Caki2 (cell line): ENCODE data around the gene C4B. TPM values are rescaled to one million over a fixed set of nuclear protein-coding genes. Genes with fewer than 3 reads are reported as not detected.
"Not testable (repeated sequence)": the region's sequence is repeated elsewhere in the genome, so short reads cannot be mapped to it uniquely, and the experiment has no call there.

Experiments used
- DNase-seq: peaks from one replicate; pipeline ENCODE4 v3.0.0-alpha.2; 2015; ENCODE audit warnings: low read depth
- in situ Hi-C: cut with HindIII; loops from 2 replicates; pipeline ENCODE4 v1.10.0; 2016; ENCODE audit warnings: low sequenced_read_pairs, low pct_unique_long_range_greater_than_20kb, mixed read lengths
- total RNA-seq: library from RNA; depleted of rRNA; stranded (reverse); fragments of >200 nt; shearing (Covaris generic); gene quantifications from 2 replicates; pipeline ENCODE4 v1.2.3, GENCODE V29; 2014; ENCODE audit warnings: low replicate concordance

Gene C4B
- total RNA-seq, 1 experiment from 2014 or later = not detected

DNA sequence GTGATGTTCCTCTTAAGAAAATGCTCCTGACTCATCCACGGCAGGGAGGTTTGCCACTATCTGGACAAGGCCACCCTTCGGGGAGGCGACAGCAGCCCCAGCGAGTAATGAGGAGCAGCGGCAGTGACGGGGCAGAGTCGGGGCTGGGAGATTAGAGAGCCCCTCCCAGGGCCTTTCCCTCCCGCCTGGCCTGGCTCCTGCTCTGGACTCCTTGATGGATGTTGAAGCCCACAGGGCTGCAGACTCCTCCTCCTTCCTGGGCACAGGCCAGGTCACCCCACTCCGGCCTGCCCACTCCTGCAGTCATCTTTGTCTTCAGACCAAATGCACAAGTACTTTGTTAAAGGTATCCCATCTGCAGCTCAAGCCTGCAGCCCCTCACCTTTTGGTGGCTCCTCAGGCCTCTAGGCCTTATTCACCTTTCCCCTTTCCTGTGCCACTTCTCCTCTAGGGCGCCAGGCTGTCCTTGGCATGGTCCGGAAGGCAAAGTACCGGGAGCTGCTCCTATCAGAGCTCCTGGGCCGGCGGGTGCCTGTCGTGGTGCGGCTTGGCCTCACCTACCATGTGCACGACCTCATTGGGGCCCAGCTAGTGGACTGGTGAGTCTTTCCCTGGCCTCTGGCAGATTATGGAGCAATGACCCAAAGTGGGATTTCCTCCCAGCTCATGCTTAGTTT, 1.5 kb upstream of the C4B start:
- in situ Hi-C loops, DNase-seq: not testable (repeated sequence)

DNA sequence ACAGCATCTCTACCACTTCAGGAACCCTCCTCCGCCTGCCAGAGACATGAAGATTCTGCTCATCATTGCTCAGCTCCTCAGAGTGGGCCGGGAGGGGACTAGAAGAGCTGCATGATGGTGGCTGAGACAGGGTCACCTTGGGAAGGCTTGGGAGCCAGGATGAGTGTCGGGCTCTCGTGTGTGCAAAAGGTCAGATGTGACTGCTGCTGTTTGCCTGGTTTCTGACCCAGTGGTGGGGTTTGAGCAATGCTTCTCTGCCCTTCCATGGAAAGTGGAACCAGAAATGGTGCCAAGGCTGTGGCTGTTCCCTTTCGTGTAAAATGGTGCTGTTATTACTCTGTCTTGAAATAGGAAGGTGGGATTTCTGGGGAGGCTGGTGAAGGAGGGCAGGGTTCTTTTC, 857 bp upstream of the C4B start:
- DNase-seq, in situ Hi-C loops: not testable (repeated sequence)

DNA sequence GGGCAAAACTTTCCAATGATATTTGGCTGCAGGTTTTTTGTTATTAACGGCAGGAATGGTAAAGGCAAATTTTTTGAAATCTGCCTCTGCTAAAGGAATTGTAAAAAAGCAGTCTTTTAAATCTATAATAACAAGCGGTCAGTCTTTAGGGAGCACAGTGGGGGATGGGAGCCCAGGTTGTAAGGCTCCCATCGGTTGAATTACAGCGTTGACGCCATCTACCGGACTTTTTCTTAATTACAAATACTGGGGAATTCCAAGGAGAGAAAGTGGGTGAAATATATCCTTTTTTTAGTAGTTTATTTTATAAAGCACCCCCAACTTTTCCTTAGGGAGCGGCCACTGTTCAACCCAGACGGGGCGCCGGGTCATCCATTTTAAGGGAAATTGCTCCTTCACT, 7.5 kb downstream of the C4B start:
- DNase-seq, in situ Hi-C loops: not testable (repeated sequence)

DNA sequence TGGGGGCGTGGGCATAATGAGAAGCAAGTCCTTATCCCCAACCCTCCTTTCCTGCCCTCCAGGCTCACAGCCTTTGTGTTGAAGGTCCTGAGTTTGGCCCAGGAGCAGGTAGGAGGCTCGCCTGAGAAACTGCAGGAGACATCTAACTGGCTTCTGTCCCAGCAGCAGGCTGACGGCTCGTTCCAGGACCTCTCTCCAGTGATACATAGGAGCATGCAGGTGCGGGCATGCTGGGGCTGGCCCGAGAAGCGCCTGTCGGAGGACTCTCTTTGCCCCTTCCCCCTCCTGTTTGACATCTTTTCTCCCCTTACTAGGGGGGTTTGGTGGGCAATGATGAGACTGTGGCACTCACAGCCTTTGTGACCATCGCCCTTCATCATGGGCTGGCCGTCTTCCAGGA, 14.0 kb downstream of the C4B start:
- in situ Hi-C loops, DNase-seq: not testable (repeated sequence)

DNA sequence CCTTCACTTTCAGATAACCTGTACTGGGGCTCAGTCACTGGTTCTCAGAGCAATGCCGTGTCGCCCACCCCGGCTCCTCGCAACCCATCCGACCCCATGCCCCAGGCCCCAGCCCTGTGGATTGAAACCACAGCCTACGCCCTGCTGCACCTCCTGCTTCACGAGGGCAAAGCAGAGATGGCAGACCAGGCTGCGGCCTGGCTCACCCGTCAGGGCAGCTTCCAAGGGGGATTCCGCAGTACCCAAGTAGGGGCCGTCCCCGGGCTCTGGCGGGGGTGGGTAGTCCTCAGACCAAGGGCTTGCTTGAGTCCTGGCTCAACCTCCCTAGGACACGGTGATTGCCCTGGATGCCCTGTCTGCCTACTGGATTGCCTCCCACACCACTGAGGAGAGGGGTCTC, 15.0 kb downstream of the C4B start:
- DNase-seq, in situ Hi-C loops: not testable (repeated sequence)

GRCh38 chr6:32035283-32036013, 20.9 kb downstream of the C4B start:
- in situ Hi-C loops, DNase-seq: not testable (repeated sequence)

DNA sequence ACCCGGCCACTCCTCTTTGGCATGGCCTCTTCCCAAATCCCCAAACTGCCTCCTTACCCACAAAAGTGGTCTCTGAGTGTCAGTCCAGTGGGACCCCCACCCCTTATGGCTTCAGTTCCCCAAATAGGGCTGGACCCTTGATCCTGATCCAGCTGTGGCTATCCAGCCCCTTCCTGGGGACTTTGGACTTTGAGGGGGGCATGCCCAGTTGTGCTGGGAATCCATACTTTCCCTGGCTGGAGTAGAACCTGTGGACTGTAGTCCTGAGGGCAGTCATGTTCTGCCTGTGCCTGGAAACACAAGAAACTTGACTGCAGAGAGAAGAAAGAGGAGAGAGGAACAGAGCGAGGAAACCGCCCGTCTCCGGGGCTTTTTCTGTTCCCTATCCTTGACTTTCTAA, 22.5 kb downstream of the C4B start:
- not testable (repeated sequence) for DNase-seq

DNA sequence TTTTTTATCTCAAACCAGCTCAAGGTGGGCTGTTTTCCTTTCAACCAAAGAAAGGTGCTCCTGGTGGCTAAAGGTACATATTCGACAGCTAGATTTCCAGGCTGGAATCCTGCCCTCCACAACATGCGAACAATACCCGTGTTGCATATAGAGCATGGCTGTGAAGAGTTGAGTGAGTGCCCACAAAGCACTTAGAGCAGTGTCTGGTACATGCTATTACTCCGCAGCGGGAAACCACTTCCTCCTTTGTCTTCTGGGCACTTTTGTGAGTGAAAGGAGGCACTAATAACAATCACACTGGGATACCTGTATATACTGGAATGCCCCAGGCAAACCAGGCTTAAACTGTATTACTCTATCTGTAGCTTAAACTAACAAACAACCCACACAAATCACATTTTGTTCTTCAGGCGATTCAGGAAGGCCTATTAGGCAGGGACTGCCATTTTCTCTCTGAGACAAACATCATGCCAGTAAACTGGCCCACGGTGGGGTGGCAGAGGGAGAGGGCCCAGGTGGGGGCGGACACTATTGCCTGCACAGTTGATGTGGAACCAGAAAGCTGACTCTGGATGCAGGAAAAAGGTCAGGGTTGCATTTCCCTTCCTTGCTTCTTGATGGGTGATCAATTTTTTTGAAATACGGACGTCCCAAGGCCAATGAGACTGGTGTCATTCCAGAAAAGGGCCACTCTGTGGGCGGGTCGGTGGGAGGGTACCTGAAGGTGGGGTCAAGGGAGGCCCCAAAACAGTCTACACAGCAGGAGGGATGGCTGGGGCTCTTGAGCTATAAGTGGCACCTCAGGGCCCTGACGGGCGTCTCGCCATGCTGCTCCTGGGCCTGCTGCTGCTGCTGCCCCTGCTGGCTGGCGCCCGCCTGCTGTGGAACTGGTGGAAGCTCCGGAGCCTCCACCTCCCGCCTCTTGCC, 23.3 kb downstream of the C4B start, which contains the start of gene CYP21A2:
CYP21A2 (plus strand) TSS at position 818 of the 927 bp plus-strand sequence; CDS start at position 826, 8 bp downstream.
- in situ Hi-C loops = not testable (repeated sequence)

More for the DNA sequence above, 22.5 kb downstream of the C4B start:
- in situ Hi-C loops = not testable (repeated sequence)

DNA sequence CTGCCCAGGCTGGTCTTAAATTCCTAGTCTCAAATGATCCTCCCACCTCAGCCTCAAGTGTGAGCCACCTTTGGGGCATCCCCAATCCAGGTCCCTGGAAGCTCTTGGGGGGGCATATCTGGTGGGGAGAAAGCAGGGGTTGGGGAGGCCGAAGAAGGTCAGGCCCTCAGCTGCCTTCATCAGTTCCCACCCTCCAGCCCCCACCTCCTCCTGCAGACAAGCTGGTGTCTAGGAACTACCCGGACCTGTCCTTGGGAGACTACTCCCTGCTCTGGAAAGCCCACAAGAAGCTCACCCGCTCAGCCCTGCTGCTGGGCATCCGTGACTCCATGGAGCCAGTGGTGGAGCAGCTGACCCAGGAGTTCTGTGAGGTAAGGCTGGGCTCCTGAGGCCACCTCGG, 24.3 kb downstream of the C4B start:
- DNase-seq, in situ Hi-C loops: not testable (repeated sequence)

More for the DNA sequence above, 23.3 kb downstream of the C4B start, which contains the start of gene CYP21A2:
- not testable (repeated sequence) for DNase-seq

DNA sequence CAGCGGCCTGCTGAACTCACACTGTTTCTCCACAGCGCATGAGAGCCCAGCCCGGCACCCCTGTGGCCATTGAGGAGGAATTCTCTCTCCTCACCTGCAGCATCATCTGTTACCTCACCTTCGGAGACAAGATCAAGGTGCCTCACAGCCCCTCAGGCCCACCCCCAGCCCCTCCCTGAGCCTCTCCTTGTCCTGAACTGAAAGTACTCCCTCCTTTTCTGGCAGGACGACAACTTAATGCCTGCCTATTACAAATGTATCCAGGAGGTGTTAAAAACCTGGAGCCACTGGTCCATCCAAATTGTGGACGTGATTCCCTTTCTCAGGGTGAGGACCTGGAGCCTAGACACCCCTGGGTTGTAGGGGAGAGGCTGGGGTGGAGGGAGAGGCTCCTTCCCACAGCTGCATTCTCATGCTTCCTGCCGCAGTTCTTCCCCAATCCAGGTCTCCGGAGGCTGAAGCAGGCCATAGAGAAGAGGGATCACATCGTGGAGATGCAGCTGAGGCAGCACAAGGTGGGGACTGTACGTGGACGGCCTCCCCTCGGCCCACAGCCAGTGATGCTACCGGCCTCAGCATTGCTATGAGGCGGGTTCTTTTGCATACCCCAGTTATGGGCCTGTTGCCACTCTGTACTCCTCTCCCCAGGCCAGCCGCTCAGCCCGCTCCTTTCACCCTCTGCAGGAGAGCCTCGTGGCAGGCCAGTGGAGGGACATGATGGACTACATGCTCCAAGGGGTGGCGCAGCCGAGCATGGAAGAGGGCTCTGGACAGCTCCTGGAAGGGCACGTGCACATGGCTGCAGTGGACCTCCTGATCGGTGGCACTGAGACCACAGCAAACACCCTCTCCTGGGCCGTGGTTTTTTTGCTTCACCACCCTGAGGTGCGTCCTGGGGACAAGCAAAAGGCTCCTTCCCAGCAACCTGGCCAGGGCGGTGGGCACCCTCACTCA, 25.0 kb downstream of the C4B start:
- DNase-seq, in situ Hi-C loops: not testable (repeated sequence)

DNA sequence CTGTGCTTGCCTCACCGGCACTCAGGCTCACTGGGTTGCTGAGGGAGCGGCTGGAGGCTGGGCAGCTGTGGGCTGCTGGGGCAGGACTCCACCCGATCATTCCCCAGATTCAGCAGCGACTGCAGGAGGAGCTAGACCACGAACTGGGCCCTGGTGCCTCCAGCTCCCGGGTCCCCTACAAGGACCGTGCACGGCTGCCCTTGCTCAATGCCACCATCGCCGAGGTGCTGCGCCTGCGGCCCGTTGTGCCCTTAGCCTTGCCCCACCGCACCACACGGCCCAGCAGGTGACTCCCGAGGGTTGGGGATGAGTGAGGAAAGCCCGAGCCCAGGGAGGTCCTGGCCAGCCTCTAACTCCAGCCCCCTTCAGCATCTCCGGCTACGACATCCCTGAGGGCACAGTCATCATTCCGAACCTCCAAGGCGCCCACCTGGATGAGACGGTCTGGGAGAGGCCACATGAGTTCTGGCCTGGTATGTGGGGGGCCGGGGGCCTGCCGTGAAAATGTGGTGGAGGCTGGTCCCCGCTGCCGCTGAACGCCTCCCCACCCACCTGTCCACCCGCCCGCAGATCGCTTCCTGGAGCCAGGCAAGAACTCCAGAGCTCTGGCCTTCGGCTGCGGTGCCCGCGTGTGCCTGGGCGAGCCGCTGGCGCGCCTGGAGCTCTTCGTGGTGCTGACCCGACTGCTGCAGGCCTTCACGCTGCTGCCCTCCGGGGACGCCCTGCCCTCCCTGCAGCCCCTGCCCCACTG, 25.9 kb downstream of the C4B start:
- in situ Hi-C loops, DNase-seq: not testable (repeated sequence)

DNA sequence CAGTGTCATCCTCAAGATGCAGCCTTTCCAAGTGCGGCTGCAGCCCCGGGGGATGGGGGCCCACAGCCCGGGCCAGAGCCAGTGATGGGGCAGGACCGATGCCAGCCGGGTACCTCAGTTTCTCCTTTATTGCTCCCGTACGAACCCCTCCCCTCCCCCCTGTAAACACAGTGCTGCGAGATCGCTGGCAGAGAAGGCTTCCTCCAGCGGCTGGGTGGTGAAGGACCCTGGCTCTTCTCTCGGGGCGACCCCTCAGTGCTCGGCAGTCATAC, 26.4 kb downstream of the C4B start:
- DNase-seq, in situ Hi-C loops: not testable (repeated sequence)

GRCh38 chr6:32041385-32041784, 26.8 kb downstream of the C4B start:
- in situ Hi-C loops, DNase-seq: not testable (repeated sequence)

- in situ Hi-C loops, DNase-seq: not testable (repeated sequence)
Observed at GRCh38 chr6:32042276-32042675, 27.7 kb downstream of the C4B start.

DNA sequence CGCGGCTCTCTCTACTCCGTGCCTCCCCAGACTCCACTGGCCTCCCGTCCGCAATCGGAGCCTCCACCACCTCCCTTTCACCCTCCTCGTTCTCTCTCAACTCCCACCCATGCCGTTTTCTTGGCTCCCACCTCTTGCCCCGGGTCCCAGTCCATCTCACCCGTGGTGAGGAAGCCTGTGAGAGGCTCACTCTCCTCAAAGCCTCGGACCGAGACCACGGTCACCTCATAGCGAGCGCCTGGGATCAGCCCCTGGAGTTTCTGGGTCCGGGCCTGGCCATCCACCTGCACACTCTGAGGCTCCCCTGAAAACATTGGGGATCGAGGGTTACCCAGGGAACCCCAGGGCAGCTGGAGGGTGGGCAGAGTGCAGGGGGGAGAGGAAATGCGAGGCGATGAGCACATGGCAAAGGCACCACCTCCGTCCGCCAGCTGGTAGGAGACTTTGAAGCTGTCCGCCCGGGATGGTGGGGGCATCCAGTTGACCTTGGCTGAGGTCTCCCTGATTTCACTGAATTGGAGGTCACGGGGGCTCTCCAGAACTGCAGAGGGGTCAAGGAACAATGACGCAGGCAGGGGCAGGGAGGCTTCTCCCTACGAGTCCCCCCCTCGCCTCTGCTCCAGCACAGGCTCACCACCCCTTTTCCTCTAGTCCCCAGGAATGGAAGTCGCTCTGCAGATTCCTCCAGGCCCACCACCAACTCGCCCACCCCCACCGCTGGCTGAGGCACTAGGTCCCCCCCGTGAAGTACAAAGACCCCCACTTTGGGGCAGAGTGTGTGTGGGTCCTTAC, 29.2 kb downstream of the C4B start:
- DNase-seq, in situ Hi-C loops: not testable (repeated sequence)

- in situ Hi-C loops, DNase-seq: not testable (repeated sequence)
Observed at GRCh38 chr6:32044916-32045315, 30.3 kb downstream of the C4B start.
